Mucosa of descending colon (tissue), 3 donors: Measurements from ENCODE around the gene COX7A2L. TPM values are rescaled to one million over a fixed set of nuclear protein-coding genes. Genes with fewer than 3 reads are reported as not detected.

Experiments used
- ATAC-seq: fragments of 200-7000 bp; cut with Tn5 transposase; one replicate; pipeline ENCODE4 v1.9.1; 2020; ENCODE audit warnings: mild to moderate bottlenecking, moderate library complexity
- DNase-seq, 3 donors: peaks; one replicate each; pipeline ENCODE4 v3.0.0-alpha.2; 2020
- H3K36me3 ChIP-seq: fragments of 200-600 bp; one replicate; pipeline ENCODE4 v1.8.0; 2021; ENCODE audit warnings: low read depth, mild to moderate bottlenecking
- H3K4me1 ChIP-seq: fragments of 200-600 bp; one replicate; pipeline ENCODE4 v1.8.0; 2021; ENCODE audit warnings: low read depth, mild to moderate bottlenecking
- H3K4me3 ChIP-seq: fragments of 200-600 bp; one replicate; pipeline ENCODE4 v1.8.0; 2021; ENCODE audit warnings: mild to moderate bottlenecking
- H3K9me3 ChIP-seq: fragments of 200-600 bp; one replicate; pipeline ENCODE4 v1.8.0; 2021; ENCODE audit warnings: mild to moderate bottlenecking
- CTCF ChIP-seq: fragments of 200-600 bp; IDR thresholded peaks from one replicate; pipeline ENCODE4 v1.8.0; 2022; ENCODE audit warnings: antibody characterized with exemption, mild to moderate bottlenecking
- intact Hi-C, 2 donors: fragments of 100-400 bp; cut with DNase I in 1 of 2; cut with micrococcal nuclease in 1 of 2; formaldehyde crosslinking; loops; one replicate each; pipeline versions ENCODE4 v1.11.0 to v1.11.1; 2022; cut with DNase I, micrococcal nuclease
- total RNA-seq, 3 donors: library from RNA; stranded (reverse); fragmentation: NEBNext Ultra II Directional in 2 of 3; extraction: Animal tissue kit (Norgen Biotek cat#: 25700) in 2 of 3; gene quantifications; one replicate each; pipeline versions ENCODE4 v1.2.1 to v1.2.4, GENCODE V29; 2021 to 2023
- donor health status: DM: no; HTN: no; CAD: no; lungs with moderate emphysema.
- donor health status: DM: no; HTN: no; CAD: no.
- donor health status: DM: no; HTN: yes; CAD: no.

The COX7A2L gene
- total RNA-seq, 3 donors from 2014 or later = 87.0 to 113 (median 108) TPM

- ATAC-seq (no peak), DNase-seq (no peak)
- Histone ChIP-seq H3K4me1 (no peaks in the 10 kb centered on the region), H3K4me3 (no peak overlapping the region), H3K36me3 (peaks cover 4% of the 10 kb centered on the region), H3K9me3 (no peaks in the 10 kb centered on the region)
- intact Hi-C loops = no loop called here
- no peak for TF ChIP-seq CTCF
Observed at GRCh38 chr2:42300527-42300926, 60.5 kb downstream of the COX7A2L start.

Other genes starting within 250 kb of the COX7A2L start
- 10 to 100 TPM; 47.9 to 88.3 (median 66.3) TPM for gene EML4, start 191.9 kb downstream of the COX7A2L start, total RNA-seq
- gene KCNG3, start 132.8 kb upstream of the COX7A2L start, total RNA-seq = 1 to 10 TPM; 2.6 to 5.0 (median 3.2) TPM
- gene MTA3, start 207.4 kb upstream of the COX7A2L start, total RNA-seq = 10 to 100 TPM; 44.8 to 58.9 (median 52.8) TPM